H1 (cell line): ENCODE results near the gene ACTR1B.
"Not testable (repeated sequence)": the region's sequence is repeated elsewhere in the genome, so short reads cannot be mapped to it uniquely, and the experiment has no call there.

Experiments
- CBX8 ChIP-seq: fragments of 300-800, 300-1000 bp; sonication (generic); IDR thresholded peaks from 2 replicates; pipeline ENCODE4 v1.7.1; 2016; ENCODE audit warnings: low read depth, low read length, borderline replicate concordance
- EP300 ChIP-seq, 2 experiments: IDR thresholded peaks; 1 replicate in 1 of 2; 2 replicates in 1 of 2; pipeline ENCODE4 v1.6.1; 2011 to 2012; ENCODE audit warnings: low read depth in 2 of 2, low read length in 2 of 2, mild to moderate bottlenecking in 2 of 2, borderline replicate concordance in 1 of 2, inconsistent platforms in 1 of 2, moderate library complexity in 1 of 2
- POLR2A ChIP-seq, 2 experiments: IDR thresholded peaks; 1 replicate in 1 of 2; 2 replicates in 1 of 2; pipeline ENCODE4 v1.6.1; 2011; ENCODE audit warnings: low read depth in 2 of 2, low read length in 2 of 2, mild to moderate bottlenecking in 2 of 2; ENCODE audit errors: control extremely low read depth in 1 of 2
- RAD21 ChIP-seq, 2 experiments: IDR thresholded peaks in 1 of 2; conservative IDR thresholded peaks in 1 of 2; 2 replicates each; pipeline ENCODE4 v1.6.1; 2011; ENCODE audit warnings: low read depth in 2 of 2, low read length in 2 of 2, improper control_type of control experiment in 1 of 2, inconsistent platforms in 1 of 2, mild to moderate bottlenecking in 1 of 2, moderate library complexity in 1 of 2
- ZNF274 ChIP-seq: IDR thresholded peaks from 2 replicates; pipeline ENCODE4 v1.7.0; 2012; ENCODE audit warnings: low read length, borderline replicate concordance; ENCODE audit errors: extremely low read depth
- TF ChIP-seq, protein P1 (sequence below), 3 experiments: IDR thresholded peaks; 1 replicate in 2 of 3; 2 replicates in 1 of 3; pipeline versions ENCODE4 v1.5.1 to v1.6.1; 2011; ENCODE audit warnings: low read length in 3 of 3, mild to moderate bottlenecking in 3 of 3, inconsistent platforms in 2 of 3, low read depth in 1 of 3, moderate library complexity in 1 of 3; ENCODE audit not compliant: insufficient read depth in 1 of 3; ENCODE audit errors: control extremely low read depth in 1 of 3
- TF ChIP-seq, protein P2 (sequence below): IDR thresholded peaks from 2 replicates; pipeline ENCODE4 v1.6.1; 2011; ENCODE audit warnings: low read depth, mild to moderate bottlenecking, low read length; ENCODE audit not compliant: insufficient read depth
- TF ChIP-seq, protein P3 (sequence below): IDR thresholded peaks from 2 replicates; pipeline ENCODE4 v1.6.1; 2011; ENCODE audit warnings: low read length, improper control_type of control experiment

DNA sequence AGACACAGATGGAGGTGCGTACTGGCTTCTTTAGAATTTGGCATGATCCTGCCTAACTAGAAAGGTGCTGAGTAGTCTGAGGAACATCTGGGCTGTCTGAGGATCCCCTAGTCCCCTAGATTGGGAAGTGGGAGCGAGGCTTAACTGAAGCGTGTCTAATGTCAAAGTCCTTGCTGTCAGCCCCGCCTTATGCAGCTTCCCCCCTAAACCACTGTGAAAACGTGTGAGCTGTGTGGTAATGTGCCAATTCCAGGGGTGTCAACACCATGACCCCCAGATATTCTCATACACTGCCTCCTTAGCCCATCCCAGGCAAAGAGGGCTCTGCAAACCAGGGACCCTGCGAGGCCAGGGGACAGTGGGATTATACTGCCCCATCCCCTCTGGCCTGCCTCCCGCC lies 51.9 kb downstream of the ACTR1B start:
- TF ChIP-seq, protein P1, sequence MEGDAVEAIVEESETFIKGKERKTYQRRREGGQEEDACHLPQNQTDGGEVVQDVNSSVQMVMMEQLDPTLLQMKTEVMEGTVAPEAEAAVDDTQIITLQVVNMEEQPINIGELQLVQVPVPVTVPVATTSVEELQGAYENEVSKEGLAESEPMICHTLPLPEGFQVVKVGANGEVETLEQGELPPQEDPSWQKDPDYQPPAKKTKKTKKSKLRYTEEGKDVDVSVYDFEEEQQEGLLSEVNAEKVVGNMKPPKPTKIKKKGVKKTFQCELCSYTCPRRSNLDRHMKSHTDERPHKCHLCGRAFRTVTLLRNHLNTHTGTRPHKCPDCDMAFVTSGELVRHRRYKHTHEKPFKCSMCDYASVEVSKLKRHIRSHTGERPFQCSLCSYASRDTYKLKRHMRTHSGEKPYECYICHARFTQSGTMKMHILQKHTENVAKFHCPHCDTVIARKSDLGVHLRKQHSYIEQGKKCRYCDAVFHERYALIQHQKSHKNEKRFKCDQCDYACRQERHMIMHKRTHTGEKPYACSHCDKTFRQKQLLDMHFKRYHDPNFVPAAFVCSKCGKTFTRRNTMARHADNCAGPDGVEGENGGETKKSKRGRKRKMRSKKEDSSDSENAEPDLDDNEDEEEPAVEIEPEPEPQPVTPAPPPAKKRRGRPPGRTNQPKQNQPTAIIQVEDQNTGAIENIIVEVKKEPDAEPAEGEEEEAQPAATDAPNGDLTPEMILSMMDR (IDR thresholded peaks at IDR 0.05; ENCODE audit: control extremely low read depth in 1 of 3, insufficient read depth in 1 of 3, low read depth in 1 of 3, low read length in 3 of 3), result not testable (repeated sequence)
- TF ChIP-seq, protein P2, sequence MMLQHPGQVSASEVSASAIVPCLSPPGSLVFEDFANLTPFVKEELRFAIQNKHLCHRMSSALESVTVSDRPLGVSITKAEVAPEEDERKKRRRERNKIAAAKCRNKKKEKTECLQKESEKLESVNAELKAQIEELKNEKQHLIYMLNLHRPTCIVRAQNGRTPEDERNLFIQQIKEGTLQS, result not testable (repeated sequence)
- not testable (repeated sequence) for TF ChIP-seq RAD21 (IDR thresholded peaks at IDR 0.05 in 1 of 2, conservative IDR thresholded peaks at IDR 0.05 in 1 of 2; ENCODE audit: low read depth in 2 of 2, low read length in 2 of 2); POLR2A (IDR thresholded peaks at IDR 0.05; ENCODE audit: control extremely low read depth in 1 of 2, low read depth in 2 of 2, low read length in 2 of 2); EP300 (IDR thresholded peaks at IDR 0.05; ENCODE audit: borderline replicate concordance in 1 of 2, low read depth in 2 of 2, low read length in 2 of 2); ZNF274; CBX8
- TF ChIP-seq, protein P3, sequence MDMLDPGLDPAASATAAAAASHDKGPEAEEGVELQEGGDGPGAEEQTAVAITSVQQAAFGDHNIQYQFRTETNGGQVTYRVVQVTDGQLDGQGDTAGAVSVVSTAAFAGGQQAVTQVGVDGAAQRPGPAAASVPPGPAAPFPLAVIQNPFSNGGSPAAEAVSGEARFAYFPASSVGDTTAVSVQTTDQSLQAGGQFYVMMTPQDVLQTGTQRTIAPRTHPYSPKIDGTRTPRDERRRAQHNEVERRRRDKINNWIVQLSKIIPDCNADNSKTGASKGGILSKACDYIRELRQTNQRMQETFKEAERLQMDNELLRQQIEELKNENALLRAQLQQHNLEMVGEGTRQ, result not testable (repeated sequence)
